GM21786 (cell line): Measurements from ENCODE around the gene USP20.

Experiments
- ATAC-seq: cut with Tn5 transposase; IDR thresholded peaks from one replicate; pipeline ENCODE4 v1.9.1; 2021; ENCODE audit not compliant: unreplicated experiment

Gene USP20

GRCh38 chr9:129874261-129875101, 39.2 kb downstream of the USP20 start:
- no peak for ATAC-seq

GRCh38 chr9:129875181-129875611, 39.9 kb downstream of the USP20 start:
- no peak for ATAC-seq

- ATAC-seq: no peak
These were observed 40.6 kb downstream of the USP20 start for GRCh38 chr9:129875687-129876395.

- no peak for ATAC-seq
These were observed 41.6 kb downstream of the USP20 start for GRCh38 chr9:129876815-129877214.

GRCh38 chr9:129878291-129878690, 43.0 kb downstream of the USP20 start:
- ATAC-seq: no peak

GRCh38 chr9:129879103-129879699, 43.9 kb downstream of the USP20 start:
- ATAC-seq: no peak

- no peak for ATAC-seq
These were observed 44.9 kb downstream of the USP20 start for GRCh38 chr9:129879991-129880653.

- no peak for ATAC-seq
These were observed 45.6 kb downstream of the USP20 start for GRCh38 chr9:129880654-129881546.

- ATAC-seq: no peak
These were observed 46.5 kb downstream of the USP20 start for GRCh38 chr9:129881547-129882324.

- ATAC-seq: peak; percentile 39
These were observed 49.2 kb downstream of the USP20 start for GRCh38 chr9:129884220-129885017.

- no peak for ATAC-seq
These were observed 49.9 kb downstream of the USP20 start for GRCh38 chr9:129885018-129885669.

GRCh38 chr9:129885670-129886106, 50.4 kb downstream of the USP20 start:
- no peak for ATAC-seq

- no peak for ATAC-seq
These were observed 51.2 kb downstream of the USP20 start for GRCh38 chr9:129886226-129887174.

GRCh38 chr9:129887334-129888292, 52.4 kb downstream of the USP20 start:
- ATAC-seq: no peak

GRCh38 chr9:129888293-129889121, 53.2 kb downstream of the USP20 start:
- ATAC-seq: peak; percentile 52
